ENCODE results near the gene MRC1.

- TF ChIP-seq CTCF (conservative IDR thresholded peaks at IDR 0.05) (no peak), EZH2 (IDR thresholded peaks at IDR 0.05; ENCODE audit: low read depth) (no peak)
Observed at GRCh38 chr10:17811146-17811865, 2.2 kb downstream of the MRC1 start.
